Activated CD8-positive, alpha-beta T cell treated with anti-CD3 and anti-CD28 coated beads for 36 hours (primary cell): ENCODE measurements around the gene RASGRF2. TPM values are rescaled to one million over a fixed set of nuclear protein-coding genes. Genes with fewer than 3 reads are reported as not detected.

Experiments
- ATAC-seq: fragments of 200-7000 bp; cut with Tn5 transposase; one replicate; pipeline ENCODE4 v1.10.0; 2021; ENCODE audit warnings: mild to moderate bottlenecking, moderate library complexity
- CTCF ChIA-PET: fragments of 350-600 bp; sonication (Branson Sonifier 250); formaldehyde crosslinking; loops from one replicate; lab custom pipeline; 2021; ENCODE audit warnings: antibody characterized with exemption; lab: Charles Lee
- POLR2A ChIA-PET: fragments of 350-600 bp; sonication (Branson Sonifier 250); formaldehyde crosslinking; loops from one replicate; lab custom pipeline; 2021; ENCODE audit warnings: antibody characterized with exemption; lab: Charles Lee
- DNase-seq: peaks from one replicate; pipeline ENCODE4 v3.0.0-alpha.2; 2020
- H3K27ac Mint-ChIP-seq: one replicate; pipeline ENCODE4 v1.8.0; 2021; ENCODE audit warnings: mild to moderate bottlenecking, mixed read lengths
- H3K27me3 Mint-ChIP-seq: one replicate; pipeline ENCODE4 v1.8.0; 2021; ENCODE audit warnings: mixed read lengths
- H3K36me3 Mint-ChIP-seq: one replicate; pipeline ENCODE4 v1.8.0; 2021; ENCODE audit warnings: low read depth, mixed read lengths
- H3K4me1 Mint-ChIP-seq: one replicate; pipeline ENCODE4 v1.8.0; 2021; ENCODE audit warnings: low read depth, mixed read lengths
- H3K4me3 Mint-ChIP-seq: one replicate; pipeline ENCODE4 v1.8.0; 2021; ENCODE audit warnings: mild to moderate bottlenecking, moderate library complexity, mixed read lengths
- H3K9me3 Mint-ChIP-seq: one replicate; pipeline ENCODE4 v1.8.0; 2021; ENCODE audit warnings: mixed read lengths
- CTCF ChIP-seq: fragments of 200-600 bp; IDR thresholded peaks from one replicate; pipeline ENCODE4 v1.8.0; 2022; ENCODE audit warnings: antibody characterized with exemption, mild to moderate bottlenecking
- intact Hi-C: fragments of 100-400 bp; cut with micrococcal nuclease; formaldehyde crosslinking; loops from one replicate; pipeline ENCODE4 v1.10.0; 2022
- total RNA-seq, 2 experiments: library from RNA; stranded (reverse); gene quantifications; one replicate each; pipeline ENCODE4 v1.2.3, GENCODE V29; 2021

The RASGRF2 gene
- total RNA-seq, 2 experiments from 2014 or later = 14.9 to 15.8 TPM

GRCh38 chr5:80957031-80957761 is 3.0 kb upstream of the RASGRF2 start:
- peaks cover 3% of the 10 kb centered on the region for H3K36me3 Mint-ChIP-seq
- no peak for ATAC-seq
- H3K27me3 Mint-ChIP-seq = no peaks in the 10 kb centered on the region
- H3K4me1 Mint-ChIP-seq = peaks cover 31% of the 10 kb centered on the region
- H3K27ac Mint-ChIP-seq = peak overlapping the region; percentile 47
- no peak for TF ChIP-seq CTCF
- no peak for DNase-seq
- ChIA-PET CTCF (interaction anchor here (0.7 to 1.5 kb wide), 4 partner anchors 10 to 151 kb away, joined by 3 to 9 read pairs (median 4); no protein-coding TSS in a partner anchor), POLR2A (interaction anchor here (0.7 kb wide), 1 partner anchor 210 kb away, joined by 3 read pairs; no protein-coding TSS in a partner anchor)
- no peak overlapping the region for H3K4me3 Mint-ChIP-seq
- intact Hi-C loops = no loop called here
- no peaks in the 10 kb centered on the region for H3K9me3 Mint-ChIP-seq

GRCh38 chr5:80958616-80959015 is 1.5 kb upstream of the RASGRF2 start:
- TF ChIP-seq CTCF = no peak
- CTCF ChIA-PET = interaction anchor here (0.7 to 1.5 kb wide), 7 partner anchors 9 to 149 kb away, joined by 3 to 9 read pairs (median 3); no protein-coding TSS in a partner anchor
- Mint-ChIP-seq H3K4me3 (peak overlapping the region; percentile 2), H3K9me3 (no peaks in the 10 kb centered on the region), H3K4me1 (peaks cover 42% of the 10 kb centered on the region), H3K27ac (peak overlapping the region; percentile 47), H3K36me3 (peaks cover 3% of the 10 kb centered on the region), H3K27me3 (no peaks in the 10 kb centered on the region)
- ATAC-seq = no peak
- intact Hi-C loops = no loop called here
- POLR2A ChIA-PET = interaction anchor here (0.8 to 1.1 kb wide), 2 partner anchors 16 to 49 kb away, joined by 3 to 4 read pairs; no protein-coding TSS in a partner anchor
- no peak for DNase-seq

- Mint-ChIP-seq H3K9me3 (no peaks in the 10 kb centered on the region), H3K27me3 (no peaks in the 10 kb centered on the region), H3K4me3 (peak overlapping the region; percentile 73), H3K4me1 (peaks cover 44% of the 10 kb centered on the region), H3K27ac (peak overlapping the region; percentile 47), H3K36me3 (peaks cover 3% of the 10 kb centered on the region)
- DNase-seq = no peak
- ChIA-PET CTCF (interaction anchor here (1.4 to 3.1 kb wide), 3 partner anchors 8 to 149 kb away, joined by 3 to 17 read pairs (median 9); no protein-coding TSS in a partner anchor), POLR2A (interaction anchor here (1.1 kb wide), 1 partner anchor 48 kb away, joined by 4 read pairs; no protein-coding TSS in a partner anchor)
- intact Hi-C loops = no loop called here
- ATAC-seq = no peak
- no peak for TF ChIP-seq CTCF
Observed at GRCh38 chr5:80959138-80959537, 1.0 kb upstream of the RASGRF2 start.

GRCh38 chr5:80960531-80961375 is 590 bp downstream of the RASGRF2 start:
- peaks cover 58% of the 10 kb centered on the region for H3K4me1 Mint-ChIP-seq
- DNase-seq (peak; percentile 68), ATAC-seq (peak; percentile 47)
- no peaks in the 10 kb centered on the region for H3K27me3 Mint-ChIP-seq
- H3K4me3 Mint-ChIP-seq = peak overlapping the region; percentile 92
- H3K9me3 Mint-ChIP-seq = no peaks in the 10 kb centered on the region
- ChIA-PET POLR2A (interaction anchor here (0.6 to 2.7 kb wide), 6 partner anchors 12 to 186 kb away, joined by 3 to 13 read pairs (median 4); no protein-coding TSS in a partner anchor), CTCF (interaction anchor here (0.7 to 3.1 kb wide), 4 partner anchors 26 to 147 kb away, joined by 3 to 17 read pairs (median 4); no protein-coding TSS in a partner anchor)
- intact Hi-C loops = loop anchor here (5.0 to 10.0 kb wide), 2 partner anchors 147 to 206 kb away; no protein-coding TSS in a partner anchor
- peaks cover 3% of the 10 kb centered on the region for H3K36me3 Mint-ChIP-seq
- H3K27ac Mint-ChIP-seq = peak overlapping the region; percentile 87
- no peak for TF ChIP-seq CTCF
